Subcutaneous abdominal adipose tissue (tissue), 5 donors: ENCODE measurements around the gene MRPL42.
"Not testable (repeated sequence)": the region's sequence is repeated elsewhere in the genome, so short reads cannot be mapped to it uniquely, and the experiment has no call there.

Experiments used
- H3K27ac ChIP-seq: one replicate; pipeline ENCODE4 v1.7.0; 2013; ENCODE audit warnings: low read depth, mild to moderate bottlenecking, inconsistent platforms, low read length, moderate library complexity
- H3K27me3 ChIP-seq, 5 donors: one replicate each; pipeline ENCODE4 v1.7.0; 2013; ENCODE audit warnings: low read length in 5 of 5, inconsistent platforms in 1 of 5; ENCODE audit not compliant: control insufficient read depth in 5 of 5, insufficient read depth in 4 of 5
- H3K36me3 ChIP-seq, 5 donors: one replicate each; pipeline ENCODE4 v1.7.0; 2013; ENCODE audit warnings: low read length in 5 of 5; ENCODE audit not compliant: control insufficient read depth in 5 of 5, insufficient read depth in 5 of 5
- H3K4me1 ChIP-seq, 5 donors: one replicate each; pipeline ENCODE4 v1.7.0; 2013; ENCODE audit warnings: low read length in 5 of 5, mild to moderate bottlenecking in 3 of 5, moderate library complexity in 1 of 5; ENCODE audit not compliant: control insufficient read depth in 5 of 5, insufficient read depth in 5 of 5
- H3K4me3 ChIP-seq, 5 donors: one replicate each; pipeline ENCODE4 v1.7.0; 2013; ENCODE audit warnings: low read length in 5 of 5, low read depth in 1 of 5
- H3K9ac ChIP-seq, 5 donors: one replicate each; pipeline ENCODE4 v1.7.0; 2013; ENCODE audit warnings: low read length in 5 of 5, mild to moderate bottlenecking in 4 of 5, moderate library complexity in 3 of 5
- H3K9me3 ChIP-seq, 5 donors: one replicate each; pipeline ENCODE4 v1.7.0; 2013; ENCODE audit warnings: low read length in 5 of 5; ENCODE audit not compliant: control insufficient read depth in 5 of 5
- donor health status: healthy.
- donor health status: healthy.
- donor health status: healthy.
- donor health status: healthy.
- donor health status: healthy.

Gene MRPL42

GRCh38 chr12:93537769-93538168 lies 70.5 kb downstream of the MRPL42 start:
- H3K9ac ChIP-seq, result no peak overlapping the region
- H3K4me3 ChIP-seq, result no peak overlapping the region
- no peaks in the 10 kb centered on the region for H3K36me3 ChIP-seq
- H3K9me3 ChIP-seq, result no peaks in the 10 kb centered on the region
- no peaks in the 10 kb centered on the region for H3K4me1 ChIP-seq
- no peaks in the 10 kb centered on the region for H3K27me3 ChIP-seq
- H3K27ac ChIP-seq, result no peak overlapping the region

GRCh38 chr12:93539821-93540220 lies 72.5 kb downstream of the MRPL42 start:
- Histone ChIP-seq H3K4me1 (no peaks in the 10 kb centered on the region), H3K27ac (no peak overlapping the region), H3K4me3 (no peak overlapping the region), H3K9ac (no peak overlapping the region), H3K27me3 (no peaks in the 10 kb centered on the region), H3K36me3 (peaks cover 0 to 10% (median 0%) of the 10 kb centered on the region in 5 donors), H3K9me3 (no peaks in the 10 kb centered on the region)

GRCh38 chr12:93540466-93540865 lies 73.2 kb downstream of the MRPL42 start:
- Histone ChIP-seq H3K27ac (no peak overlapping the region), H3K27me3 (no peaks in the 10 kb centered on the region), H3K9me3 (no peaks in the 10 kb centered on the region), H3K4me3 (no peak overlapping the region), H3K9ac (no peak overlapping the region), H3K4me1 (no peaks in the 10 kb centered on the region), H3K36me3 (peaks cover 0 to 10% (median 0%) of the 10 kb centered on the region in 5 donors)

GRCh38 chr12:93541578-93542225 lies 74.4 kb downstream of the MRPL42 start:
- H3K9me3 ChIP-seq, result no peaks in the 10 kb centered on the region
- no peaks in the 10 kb centered on the region for H3K4me1 ChIP-seq
- no peaks in the 10 kb centered on the region for H3K27me3 ChIP-seq
- H3K27ac ChIP-seq, result no peak overlapping the region
- H3K9ac ChIP-seq, result no peak overlapping the region
- H3K36me3 ChIP-seq, result peaks cover 0 to 10% (median 0%) of the 10 kb centered on the region in 5 donors
- no peak overlapping the region for H3K4me3 ChIP-seq

- Histone ChIP-seq H3K9ac (no peak overlapping the region), H3K27me3 (no peaks in the 10 kb centered on the region), H3K36me3 (peaks cover 0 to 10% (median 0%) of the 10 kb centered on the region in 5 donors), H3K4me3 (no peak overlapping the region), H3K4me1 (no peaks in the 10 kb centered on the region), H3K9me3 (no peaks in the 10 kb centered on the region), H3K27ac (no peak overlapping the region)
These were observed 80.5 kb downstream of the MRPL42 start for GRCh38 chr12:93547778-93548177.

- Histone ChIP-seq H3K4me3 (no peak overlapping the region), H3K36me3 (peaks cover 0 to 4% (median 0%) of the 10 kb centered on the region in 5 donors), H3K9me3 (no peaks in the 10 kb centered on the region), H3K27me3 (no peaks in the 10 kb centered on the region), H3K4me1 (no peaks in the 10 kb centered on the region), H3K9ac (no peak overlapping the region), H3K27ac (no peak overlapping the region)
These were observed 81.9 kb downstream of the MRPL42 start for GRCh38 chr12:93549174-93549573.

- Histone ChIP-seq H3K4me3 (no peak overlapping the region), H3K27me3 (no peaks in the 10 kb centered on the region), H3K27ac (no peak overlapping the region), H3K4me1 (no peaks in the 10 kb centered on the region), H3K36me3 (no peaks in the 10 kb centered on the region), H3K9ac (no peak overlapping the region), H3K9me3 (no peaks in the 10 kb centered on the region)
These were observed 83.7 kb downstream of the MRPL42 start for GRCh38 chr12:93550748-93551611.

- H3K9ac ChIP-seq, result no peak overlapping the region
- no peaks in the 10 kb centered on the region for H3K27me3 ChIP-seq
- H3K4me3 ChIP-seq, result no peak overlapping the region
- H3K4me1 ChIP-seq, result no peaks in the 10 kb centered on the region
- H3K36me3 ChIP-seq, result no peaks in the 10 kb centered on the region
- no peaks in the 10 kb centered on the region for H3K9me3 ChIP-seq
- no peak overlapping the region for H3K27ac ChIP-seq
These were observed 85.1 kb downstream of the MRPL42 start for GRCh38 chr12:93552427-93552826.

- H3K27me3 ChIP-seq, result not testable (repeated sequence)
These were observed 90.6 kb downstream of the MRPL42 start for GRCh38 chr12:93557879-93558278.

GRCh38 chr12:93558685-93559084 lies 91.4 kb downstream of the MRPL42 start:
- not testable (repeated sequence) for H3K36me3 ChIP-seq, H3K9ac ChIP-seq, H3K4me3 ChIP-seq, H3K27me3 ChIP-seq, H3K4me1 ChIP-seq, H3K9me3 ChIP-seq, H3K27ac ChIP-seq

More at GRCh38 chr12:93557879-93558278, 90.6 kb downstream of the MRPL42 start:
- not testable (repeated sequence) for H3K9ac ChIP-seq, H3K4me1 ChIP-seq, H3K9me3 ChIP-seq, H3K36me3 ChIP-seq, H3K4me3 ChIP-seq, H3K27ac ChIP-seq
